ENCODE measurements around the gene LRRC49.

LRRC49 gene

GRCh38 chr15:70882361-70882760 is 10.3 kb upstream of the LRRC49 start:
- no peaks in the 10 kb centered on the region for H3K79me2 ChIP-seq (ENCODE audit: insufficient read depth, low read length)
- H2AFZ ChIP-seq (ENCODE audit: low read length), result no peak overlapping the region
- TF ChIP-seq EZH2 (IDR thresholded peaks at IDR 0.05; ENCODE audit: borderline replicate concordance, low read length) (no peak), CTCF (IDR thresholded peaks at IDR 0.05; ENCODE audit: low read length) (no peak)
- H4K20me1 ChIP-seq (ENCODE audit: insufficient read depth, low read length), result no peaks in the 10 kb centered on the region
- no peaks in the 10 kb centered on the region for H3K4me1 ChIP-seq (ENCODE audit: insufficient read depth, low read length, severe bottlenecking)
- H3K9me3 ChIP-seq (ENCODE audit: low read length), result no peaks in the 10 kb centered on the region
- H3K9me2 ChIP-seq (ENCODE audit: low read depth, low read length), result no peaks in the 10 kb centered on the region
- H3K27me3 ChIP-seq (ENCODE audit: insufficient read depth, low read length), result no peaks in the 10 kb centered on the region
- H3F3A ChIP-seq (ENCODE audit: insufficient read depth, low read length), result no peaks in the 10 kb centered on the region
- H3K4me3 ChIP-seq (ENCODE audit: low read depth, low read length, poor library complexity, severe bottlenecking), result no peak overlapping the region
- H3K36me3 ChIP-seq (ENCODE audit: insufficient read depth, low read length), result no peaks in the 10 kb centered on the region
- no peak overlapping the region for H3K9ac ChIP-seq (ENCODE audit: low read length)
- H3K4me2 ChIP-seq (ENCODE audit: low read length), result no peak overlapping the region
- H3K27ac ChIP-seq (ENCODE audit: low read depth, low read length, poor library complexity, severe bottlenecking), result no peak overlapping the region

GRCh38 chr15:70892912-70893560 is 410 bp downstream of the LRRC49 start:
- no peaks in the 10 kb centered on the region for H3K36me3 ChIP-seq (ENCODE audit: insufficient read depth, low read length)
- H3K79me2 ChIP-seq (ENCODE audit: insufficient read depth, low read length), result no peaks in the 10 kb centered on the region
- H3K4me3 ChIP-seq (ENCODE audit: low read depth, low read length, poor library complexity, severe bottlenecking), result no peak overlapping the region
- H3K27ac ChIP-seq (ENCODE audit: low read depth, low read length, poor library complexity, severe bottlenecking), result no peak overlapping the region
- no peaks in the 10 kb centered on the region for H3K9me2 ChIP-seq (ENCODE audit: low read depth, low read length)
- H3K9ac ChIP-seq (ENCODE audit: low read length), result no peak overlapping the region
- no peak overlapping the region for H3K4me2 ChIP-seq (ENCODE audit: low read length)
- no peaks in the 10 kb centered on the region for H3K27me3 ChIP-seq (ENCODE audit: insufficient read depth, low read length)
- H3F3A ChIP-seq (ENCODE audit: insufficient read depth, low read length), result no peaks in the 10 kb centered on the region
- TF ChIP-seq EZH2 (IDR thresholded peaks at IDR 0.05; ENCODE audit: borderline replicate concordance, low read length) (no peak), CTCF (IDR thresholded peaks at IDR 0.05; ENCODE audit: low read length) (no peak)
- H3K4me1 ChIP-seq (ENCODE audit: insufficient read depth, low read length, severe bottlenecking), result no peaks in the 10 kb centered on the region
- H3K9me3 ChIP-seq (ENCODE audit: low read length), result no peaks in the 10 kb centered on the region
- no peak overlapping the region for H2AFZ ChIP-seq (ENCODE audit: low read length)
- H4K20me1 ChIP-seq (ENCODE audit: insufficient read depth, low read length), result no peaks in the 10 kb centered on the region

- H3K27me3 ChIP-seq (ENCODE audit: insufficient read depth, low read length), result no peaks in the 10 kb centered on the region
- H3K9me3 ChIP-seq (ENCODE audit: low read length), result no peaks in the 10 kb centered on the region
- H3K9me2 ChIP-seq (ENCODE audit: low read depth, low read length), result no peaks in the 10 kb centered on the region
- H3K4me2 ChIP-seq (ENCODE audit: low read length), result no peak overlapping the region
- H4K20me1 ChIP-seq (ENCODE audit: insufficient read depth, low read length), result no peaks in the 10 kb centered on the region
- H2AFZ ChIP-seq (ENCODE audit: low read length), result no peak overlapping the region
- no peak overlapping the region for H3K4me3 ChIP-seq (ENCODE audit: low read depth, low read length, poor library complexity, severe bottlenecking)
- H3K79me2 ChIP-seq (ENCODE audit: insufficient read depth, low read length), result no peaks in the 10 kb centered on the region
- H3K27ac ChIP-seq (ENCODE audit: low read depth, low read length, poor library complexity, severe bottlenecking), result no peak overlapping the region
- no peaks in the 10 kb centered on the region for H3F3A ChIP-seq (ENCODE audit: insufficient read depth, low read length)
- H3K4me1 ChIP-seq (ENCODE audit: insufficient read depth, low read length, severe bottlenecking), result no peaks in the 10 kb centered on the region
- H3K36me3 ChIP-seq (ENCODE audit: insufficient read depth, low read length), result no peaks in the 10 kb centered on the region
- H3K9ac ChIP-seq (ENCODE audit: low read length), result no peak overlapping the region
- TF ChIP-seq EZH2 (IDR thresholded peaks at IDR 0.05; ENCODE audit: borderline replicate concordance, low read length), result no peak
- no peak for TF ChIP-seq CTCF (IDR thresholded peaks at IDR 0.05; ENCODE audit: low read length)
Measured at GRCh38 chr15:70902107-70902506, 9.5 kb downstream of the LRRC49 start.

Measured in OCI-LY1 (cell line).